GM21447 (cell line): ENCODE data around the gene TMEM19.

Source experiments
- ATAC-seq: cut with Tn5 transposase; IDR thresholded peaks from one replicate; pipeline ENCODE4 v1.9.1; 2021; ENCODE audit not compliant: unreplicated experiment

TMEM19 gene

DNA sequence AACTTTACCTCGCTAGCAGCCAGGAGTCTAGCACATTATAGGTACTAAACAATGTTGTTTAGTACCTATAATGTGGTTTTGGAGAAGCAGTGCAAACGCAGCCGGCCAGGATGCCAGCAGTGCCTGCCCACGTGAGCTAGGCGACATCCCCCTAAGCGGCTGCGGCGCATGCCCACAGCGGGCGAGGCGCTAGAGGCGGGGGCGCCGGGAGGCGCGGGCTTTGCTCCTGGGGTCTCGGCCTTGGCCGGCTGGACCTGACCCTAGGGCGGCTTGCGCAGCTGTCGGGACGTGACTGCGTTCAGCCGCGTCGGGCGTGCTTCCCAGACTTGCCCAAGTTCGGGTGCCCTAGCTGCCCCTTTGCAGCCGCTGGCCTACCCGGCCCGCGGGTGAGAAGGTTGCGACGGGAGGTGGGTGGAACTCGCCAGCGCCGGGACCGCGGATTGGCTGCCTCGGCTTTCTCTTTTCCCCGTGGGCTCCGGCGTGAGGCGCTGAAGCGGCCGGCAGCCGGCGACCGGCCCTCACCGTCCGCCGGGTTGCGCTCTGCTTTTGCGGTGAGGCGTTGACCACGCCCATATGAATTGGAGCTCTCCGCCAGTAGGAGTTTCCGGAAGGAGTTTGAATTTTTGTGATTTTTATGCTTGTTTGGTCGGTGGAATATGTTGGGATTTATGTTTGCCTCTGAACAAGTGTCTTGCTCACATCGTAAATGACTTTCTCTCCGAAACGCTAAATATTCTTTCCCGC lies at the start of gene TMEM19:
Gene TMEM19 (plus strand): TSS at position 169 of the 744 bp plus-strand sequence. CDS start 599 bp downstream, outside the sequence.
- peak; percentile 82 for ATAC-seq

DNA sequence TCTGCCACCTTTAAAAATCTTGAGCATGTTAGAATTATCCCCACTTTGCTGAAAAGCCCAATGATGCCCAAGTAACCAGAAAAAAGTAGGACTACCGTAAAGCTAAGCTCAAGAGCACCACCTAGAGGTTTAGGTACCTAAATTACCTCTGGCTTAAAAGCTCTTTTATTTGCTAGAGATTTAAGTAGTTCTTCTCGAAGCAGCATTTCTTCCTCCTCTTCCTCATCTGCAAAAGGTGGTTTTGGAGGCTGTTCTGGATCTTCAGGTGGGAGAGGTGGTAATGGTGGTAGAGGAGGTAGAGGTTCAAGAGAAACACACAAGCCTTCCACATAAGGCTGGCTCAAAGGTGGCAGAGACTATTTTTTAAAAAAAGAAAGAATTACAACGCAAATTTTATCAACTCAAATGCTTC lies 49.2 kb upstream of the TMEM19 start:
- peak; percentile 77 for ATAC-seq

DNA sequence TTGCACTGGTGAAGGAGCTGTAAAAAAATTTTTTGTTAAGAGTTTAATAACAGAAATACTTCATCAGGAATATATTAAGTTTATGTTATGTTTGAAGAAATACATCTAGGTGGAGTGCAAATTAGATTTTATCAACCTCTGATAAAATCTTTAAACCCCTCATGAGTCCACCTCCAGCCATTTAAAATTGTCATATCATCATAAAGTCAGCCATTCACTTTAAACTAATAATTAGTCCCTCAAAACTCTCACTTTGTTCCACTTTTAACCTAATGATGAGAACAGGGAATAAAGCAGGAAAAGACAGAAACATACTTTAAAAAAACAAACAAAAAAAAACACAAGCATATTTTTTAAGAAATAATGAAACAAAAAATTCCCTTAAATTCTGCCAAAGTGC lies 47.4 kb upstream of the TMEM19 start:
- no peak for ATAC-seq

DNA sequence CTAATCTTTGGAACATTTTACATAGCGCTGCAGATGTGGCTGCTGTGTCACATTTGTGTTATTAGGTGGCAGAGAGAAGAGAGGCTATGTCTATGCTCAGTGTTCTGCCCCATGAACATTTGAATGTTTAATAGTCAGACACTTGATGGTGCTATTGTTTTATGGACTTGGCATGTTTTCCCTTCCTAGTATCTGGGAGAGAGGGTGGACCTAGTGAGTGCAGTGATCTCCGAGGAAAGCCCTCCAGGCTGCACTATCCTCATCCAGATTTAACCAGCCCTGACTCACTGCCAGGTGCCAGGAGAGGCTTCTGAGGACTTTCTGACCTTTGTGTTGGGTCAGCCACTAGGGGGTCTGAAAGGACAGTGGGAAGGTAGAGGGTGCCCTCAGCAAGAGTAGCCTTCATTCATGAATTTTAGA lies 46.5 kb upstream of the TMEM19 start:
- no peak for ATAC-seq

DNA sequence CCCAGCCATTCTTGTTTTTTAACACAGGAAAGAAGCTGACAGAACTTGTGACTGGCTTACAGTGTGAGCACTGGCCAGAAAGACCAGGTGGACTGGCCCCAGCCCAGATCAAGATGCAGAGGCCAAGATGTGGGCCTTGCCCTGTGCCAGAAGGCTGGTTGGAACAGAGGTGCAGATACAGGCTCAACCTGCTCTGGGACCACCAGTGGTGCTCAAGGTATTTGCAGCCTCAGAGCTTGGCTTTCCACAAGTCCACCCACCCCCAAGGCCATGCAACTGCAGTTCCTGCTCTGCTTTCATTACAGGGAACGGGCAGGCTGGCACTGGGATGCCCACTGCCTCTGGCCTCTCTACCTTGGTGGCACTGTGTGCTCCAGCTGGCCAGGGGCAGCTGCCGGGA lies 45.6 kb upstream of the TMEM19 start:
- ATAC-seq, result no peak

DNA sequence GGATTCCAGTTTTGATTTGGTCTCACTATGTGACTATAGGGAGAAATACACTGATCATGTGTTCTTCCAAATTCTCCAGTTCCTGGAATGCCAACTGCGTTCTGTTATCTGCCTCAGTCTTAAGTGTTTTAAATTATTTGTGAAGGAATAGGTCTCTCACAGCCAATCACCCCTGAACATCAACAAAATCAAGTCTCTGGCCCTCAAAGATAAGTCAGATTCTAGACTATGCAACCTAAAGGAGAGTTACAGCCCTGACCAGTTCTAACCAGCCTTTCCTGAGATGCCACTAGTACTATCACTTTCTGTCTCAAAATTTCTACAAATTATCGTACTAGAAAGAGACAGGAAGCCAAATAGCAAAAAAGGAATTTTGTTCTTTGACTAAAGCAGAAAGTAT lies 44.5 kb upstream of the TMEM19 start:
- no peak for ATAC-seq

DNA sequence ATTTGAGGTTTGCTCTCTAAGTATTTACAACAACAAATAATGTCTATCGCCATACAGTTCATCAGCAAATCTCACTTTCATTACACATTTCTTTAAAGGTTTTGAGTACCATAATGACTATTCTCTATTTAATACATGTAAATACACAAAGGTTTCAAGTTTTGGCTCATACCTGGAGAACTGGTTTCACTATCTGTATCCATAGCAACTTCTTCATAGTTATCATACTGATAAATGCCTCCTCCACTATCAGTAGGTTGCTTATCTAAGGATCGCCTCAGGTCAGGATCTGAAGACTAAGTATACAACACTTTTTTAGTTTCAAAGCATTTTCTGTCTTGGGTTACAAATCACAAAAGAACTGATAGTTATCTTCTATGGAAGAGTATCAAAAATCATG lies 43.6 kb upstream of the TMEM19 start:
- no peak for ATAC-seq

DNA sequence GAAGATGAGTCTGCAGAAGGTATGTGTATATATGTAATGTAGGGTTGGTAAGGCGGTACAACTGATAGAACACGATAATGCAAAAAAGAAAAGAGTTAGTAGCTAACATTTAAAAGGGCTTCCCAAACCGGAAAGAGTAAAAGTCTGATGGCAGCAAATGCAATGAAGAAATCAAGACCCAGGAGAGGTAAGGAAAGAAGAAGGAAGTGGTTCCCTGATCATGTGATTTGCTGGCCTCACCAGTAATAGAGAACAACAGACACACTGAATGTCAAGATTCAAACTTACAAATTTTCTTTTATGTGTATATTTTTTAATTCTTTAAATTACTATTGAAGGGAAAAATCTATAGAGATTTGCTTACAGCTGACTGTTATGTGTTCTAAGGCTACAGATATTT lies 40.6 kb upstream of the TMEM19 start:
- no peak for ATAC-seq

DNA sequence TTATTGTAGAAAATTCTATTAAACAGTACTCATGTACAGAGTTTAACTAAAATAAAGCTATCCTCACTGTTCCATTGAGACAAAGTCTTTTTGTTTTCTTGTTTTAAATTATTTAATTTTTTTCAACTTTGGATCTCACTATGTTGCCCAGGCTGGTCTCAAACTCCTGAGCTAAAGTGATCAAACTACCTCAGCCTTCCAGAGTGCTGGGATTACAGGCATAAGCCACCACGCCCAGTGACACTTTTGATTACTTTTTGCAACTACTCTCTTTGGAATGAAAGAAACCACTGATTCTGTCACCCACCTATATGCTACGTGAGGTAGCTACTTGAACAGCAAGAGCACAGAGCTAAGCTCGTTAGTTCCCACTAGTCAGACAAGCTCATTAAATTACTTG lies 39.4 kb upstream of the TMEM19 start:
- ATAC-seq, result no peak

DNA sequence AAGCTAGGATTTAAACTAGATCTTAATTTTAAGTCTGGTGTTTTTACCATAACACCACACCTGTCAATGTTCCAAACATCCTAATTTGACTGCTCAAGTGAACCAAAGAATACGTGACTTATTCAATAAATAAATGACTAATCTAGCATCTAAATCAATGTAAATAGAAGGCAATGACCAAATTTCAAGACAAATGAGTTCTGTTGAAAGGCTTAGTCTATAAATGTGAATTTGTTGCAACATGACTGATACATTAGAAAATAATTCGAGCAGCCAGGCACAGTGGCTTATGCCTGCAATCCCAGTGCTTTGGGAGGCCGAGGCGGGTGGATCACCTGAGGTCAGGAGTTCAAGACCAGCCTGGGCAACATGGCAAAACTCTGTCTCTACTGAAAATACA lies 37.3 kb upstream of the TMEM19 start:
- ATAC-seq, result no peak

DNA sequence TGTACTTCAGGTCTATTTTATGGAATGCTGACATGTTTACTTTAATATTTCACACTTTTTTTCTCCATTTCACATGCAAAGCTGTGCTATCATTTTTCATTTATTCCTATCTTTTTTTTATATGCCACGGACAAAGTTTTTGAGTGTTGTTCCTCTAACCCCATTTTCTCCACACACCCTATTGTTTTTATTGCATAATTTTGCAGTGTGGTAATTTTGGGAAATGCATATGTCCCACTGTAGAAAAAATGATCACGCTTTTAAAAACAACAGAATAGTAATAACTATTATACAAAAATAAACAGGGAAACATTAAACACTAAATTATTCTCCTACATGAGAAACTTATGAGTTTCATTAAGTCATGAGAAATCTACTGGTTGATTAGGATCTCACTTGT lies 36.5 kb upstream of the TMEM19 start:
- no peak for ATAC-seq

DNA sequence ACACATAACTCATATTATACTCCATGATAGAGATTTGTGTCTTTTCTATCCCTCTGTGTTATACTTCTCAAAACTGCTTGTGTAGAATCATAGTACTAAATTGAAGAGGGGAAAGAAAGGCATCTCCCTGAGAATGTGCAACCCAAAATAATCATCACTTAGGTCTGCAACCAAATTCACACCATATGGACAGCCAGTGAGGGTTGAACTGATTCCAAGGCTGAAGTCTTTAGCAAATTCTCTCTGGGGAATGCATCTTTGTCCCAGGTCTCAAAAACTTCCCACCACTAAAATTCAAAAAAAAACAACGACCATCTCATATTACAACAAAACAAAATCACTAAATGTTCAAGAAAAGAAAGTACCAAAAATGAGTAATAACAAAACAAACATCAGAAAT lies 33.2 kb upstream of the TMEM19 start:
- no peak for ATAC-seq

DNA sequence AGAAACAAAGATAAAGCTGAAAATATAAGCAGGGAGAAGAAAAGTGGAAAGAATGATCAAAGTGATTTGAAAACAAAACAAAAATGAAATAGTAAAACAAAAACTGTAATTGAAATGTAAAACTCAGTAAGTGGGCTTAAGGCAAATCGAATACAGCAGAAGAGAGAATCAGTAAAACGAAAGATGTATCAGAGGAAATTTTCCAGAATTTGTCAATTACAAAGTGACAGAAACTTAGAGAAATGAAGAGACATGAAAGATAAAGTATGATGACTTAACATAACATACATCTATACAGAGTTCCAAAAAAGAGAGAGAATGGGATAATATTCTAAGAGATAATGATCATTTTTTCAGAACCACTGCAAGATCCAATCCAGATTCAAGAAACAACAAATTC lies 32.7 kb upstream of the TMEM19 start:
- no peak for ATAC-seq

DNA sequence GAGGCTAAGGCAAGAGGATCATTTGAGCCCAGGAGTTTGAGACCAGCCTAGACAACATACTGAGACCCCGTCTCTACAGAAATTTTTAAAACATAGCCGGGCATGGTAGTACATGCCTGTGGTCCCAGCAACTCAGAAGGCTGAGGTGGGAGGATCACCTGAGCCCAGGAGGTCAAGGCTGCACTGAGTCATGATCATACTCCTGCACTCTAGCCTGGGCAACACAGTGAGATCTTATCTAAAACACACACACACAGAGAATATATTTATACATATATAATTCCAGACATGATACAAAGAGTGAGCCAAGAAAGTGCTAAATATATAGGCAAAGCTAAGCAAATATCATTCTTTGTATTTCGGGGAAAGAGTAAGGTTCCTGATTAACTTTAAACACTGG lies 31.7 kb upstream of the TMEM19 start:
- no peak for ATAC-seq

DNA sequence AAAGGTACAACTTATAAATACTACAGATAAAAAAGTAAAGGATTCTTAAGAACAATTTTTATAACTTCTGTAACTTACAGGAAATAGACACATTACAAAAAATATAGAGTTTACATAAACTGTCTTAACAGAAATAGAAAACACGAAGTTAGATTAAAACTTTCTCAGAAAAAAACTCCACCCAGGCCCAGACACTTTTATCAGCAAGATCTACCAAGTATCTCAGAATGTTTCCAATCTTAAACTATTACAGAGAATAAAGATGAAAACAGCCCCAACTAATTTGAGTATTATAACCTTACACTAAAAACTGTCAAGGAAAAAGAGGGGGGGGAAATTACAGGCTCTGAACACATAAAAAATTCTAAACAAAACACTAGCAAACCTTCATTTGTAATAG lies 30.4 kb upstream of the TMEM19 start:
- no peak for ATAC-seq

DNA sequence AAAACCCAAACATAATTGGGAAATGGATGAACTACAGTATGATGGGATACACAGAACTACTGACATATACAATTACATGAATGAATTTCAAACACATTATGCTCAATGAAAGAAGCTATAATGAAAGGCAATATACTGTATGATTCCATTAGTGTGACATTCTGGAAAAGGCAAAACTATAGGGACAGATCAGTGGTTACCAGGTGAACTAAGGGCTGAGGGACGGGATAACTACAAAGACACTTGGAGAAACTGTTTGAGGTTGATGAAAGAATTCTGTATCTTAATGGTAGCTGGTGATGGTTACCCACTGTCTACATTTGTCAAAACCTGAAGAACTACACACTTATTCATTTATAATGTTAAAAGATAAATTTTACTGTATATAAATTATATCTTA lies 30.0 kb upstream of the TMEM19 start:
- ATAC-seq, result no peak

DNA sequence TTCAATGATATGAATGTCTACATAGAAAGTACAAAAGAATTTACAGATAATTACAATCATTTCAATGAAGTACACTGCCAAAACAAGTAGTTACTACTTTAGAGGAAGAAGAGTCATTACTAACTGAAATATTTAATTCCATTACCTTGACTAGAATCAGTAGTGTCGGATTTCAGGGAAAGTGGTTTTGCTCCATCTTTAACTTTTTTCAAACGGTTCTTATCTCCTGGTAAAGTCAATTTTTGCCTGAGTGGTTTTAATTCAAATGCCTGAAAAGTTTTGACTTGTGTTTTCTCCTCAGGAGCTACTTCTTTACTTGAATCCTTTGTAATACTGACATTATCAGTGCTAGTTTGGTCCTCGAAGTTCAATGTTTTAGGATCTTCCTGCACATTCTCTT lies 29.1 kb upstream of the TMEM19 start:
- no peak for ATAC-seq

DNA sequence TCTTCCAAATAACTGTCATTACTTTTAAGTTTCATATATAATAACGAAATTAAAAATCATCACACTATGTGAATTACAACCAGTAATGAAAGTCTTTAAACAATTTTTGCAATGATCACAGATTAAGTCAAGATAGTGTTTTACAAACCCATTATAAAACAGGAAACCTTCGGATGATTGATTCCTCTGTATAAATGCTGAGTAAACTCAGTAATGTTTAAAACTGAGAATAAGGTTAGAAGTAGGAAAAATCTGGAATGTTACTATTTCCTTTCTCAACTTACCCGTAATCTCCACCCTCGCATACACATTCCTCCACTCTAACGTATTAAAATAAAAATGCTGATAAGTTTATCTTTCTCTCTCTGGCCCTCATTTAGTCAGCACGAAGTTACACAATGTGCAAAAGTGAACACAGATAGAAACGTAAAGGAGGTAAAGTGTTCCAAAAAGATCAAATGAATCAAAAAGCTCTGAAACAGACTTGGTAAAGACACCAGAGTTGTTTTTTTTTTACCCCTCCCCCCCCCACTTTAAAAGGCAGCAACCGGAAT lies 23.8 kb upstream of the TMEM19 start:
- ATAC-seq, result no peak

DNA sequence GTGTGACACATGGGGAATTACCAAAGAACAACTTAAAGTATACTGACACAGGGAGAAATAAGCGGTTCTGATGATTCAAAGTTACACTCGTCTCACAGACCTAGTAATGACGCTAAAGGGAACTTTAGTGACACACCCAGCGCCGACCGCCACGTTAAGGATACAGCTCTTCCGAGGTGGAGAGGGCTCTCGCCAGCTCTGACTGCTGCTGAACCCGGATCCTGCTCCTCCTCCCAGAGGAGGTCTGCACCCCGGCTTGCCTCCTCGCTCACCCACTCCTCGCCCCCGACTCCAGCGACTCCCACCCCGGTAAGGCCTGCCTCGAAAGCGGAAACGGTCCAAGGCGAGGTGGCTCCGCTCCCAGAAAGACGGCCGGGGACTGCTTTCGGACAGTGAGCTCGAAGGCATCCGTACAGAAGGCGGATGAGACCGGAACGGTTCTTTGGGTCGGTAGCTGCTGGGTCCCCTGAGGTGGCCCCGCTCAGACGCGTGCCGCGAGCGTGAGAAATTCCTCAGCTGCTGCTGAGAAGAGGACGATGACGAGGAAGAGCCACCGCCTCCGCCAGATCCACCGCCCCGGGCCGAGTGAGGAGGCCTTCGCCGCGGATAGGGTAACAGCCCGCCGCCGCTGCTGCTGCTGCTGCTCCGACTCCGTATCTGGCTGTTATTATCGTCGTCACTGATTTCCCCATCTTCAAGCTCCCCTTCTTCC lies 22.9 kb upstream of the TMEM19 start:
- ATAC-seq, result peak; percentile 19

DNA sequence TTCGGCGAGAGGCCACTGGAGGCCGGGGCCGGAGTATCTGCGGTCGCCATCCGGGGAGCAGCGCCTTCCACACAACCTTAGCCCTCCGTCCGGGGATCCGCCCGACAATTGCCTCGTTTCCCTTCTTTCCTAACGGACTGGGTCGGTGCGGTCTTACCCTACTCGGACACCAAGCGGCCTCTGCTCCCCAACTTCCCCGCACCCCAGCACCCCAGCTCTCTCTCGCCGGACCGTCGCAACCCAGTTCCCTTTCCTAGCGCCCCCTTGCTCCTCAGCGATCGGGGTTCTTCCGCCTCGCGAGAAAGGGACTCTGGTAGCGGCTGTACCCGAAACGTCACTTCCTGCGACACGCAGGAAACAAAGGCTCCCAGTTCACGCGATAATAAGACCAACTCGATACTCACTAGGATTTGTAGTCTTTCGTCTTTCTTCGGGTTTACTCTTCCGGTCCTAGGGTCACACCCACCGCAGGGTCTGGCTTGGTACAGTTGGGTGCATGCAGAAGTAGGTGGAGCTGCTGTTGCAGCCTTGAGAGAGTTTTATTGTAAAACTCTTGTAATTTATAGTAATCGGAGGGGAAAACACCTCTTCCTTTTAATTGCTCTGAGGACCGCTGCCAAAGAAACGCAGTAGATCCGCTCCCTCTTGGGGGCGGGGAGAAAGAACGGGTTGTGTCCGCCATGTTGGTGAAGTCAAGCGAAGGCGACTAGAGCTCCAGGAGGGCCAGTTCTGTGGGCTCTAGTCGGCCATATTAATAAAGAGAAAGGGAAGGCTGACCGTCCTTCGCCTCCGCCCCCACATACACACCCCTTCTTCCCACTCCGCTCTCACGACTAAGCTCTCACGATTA lies 22.1 kb upstream of the TMEM19 start, which contains the start of the genes THAP2 and ZFC3H1:
Gene THAP2 (plus strand): TSS at position 741 of the 850 bp plus-strand sequence. CDS start 209 bp downstream, outside the sequence.
Gene ZFC3H1 (minus strand): TSS at position 288 of the 850 bp plus-strand sequence. CDS start 238 bp downstream, at position 50.
- ATAC-seq, result peak; percentile 90
